ENCODE measurements around the gene HOXB8.

GRCh38 chr17:48582750-48583069 is 32.4 kb downstream of the HOXB8 start:
- TF ChIP-seq POLR2AphosphoS5 (IDR thresholded peaks at IDR 0.05) (no peak), CTCF (IDR thresholded peaks at IDR 0.05 in 8 of 11, conservative IDR thresholded peaks at IDR 0.05 in 3 of 11) (no peak), POLR2A (IDR thresholded peaks at IDR 0.05) (no peak)
